HS-27A (cell line): ENCODE data around the gene ZNF574.
"Not testable (repeated sequence)": the region's sequence is repeated elsewhere in the genome, so short reads cannot be mapped to it uniquely, and the experiment has no call there.

Source experiments
- DNase-seq: peaks from one replicate; pipeline ENCODE4 v3.0.0-alpha.2; 2012; ENCODE audit warnings: low read depth, missing footprints

Gene ZNF574

DNA sequence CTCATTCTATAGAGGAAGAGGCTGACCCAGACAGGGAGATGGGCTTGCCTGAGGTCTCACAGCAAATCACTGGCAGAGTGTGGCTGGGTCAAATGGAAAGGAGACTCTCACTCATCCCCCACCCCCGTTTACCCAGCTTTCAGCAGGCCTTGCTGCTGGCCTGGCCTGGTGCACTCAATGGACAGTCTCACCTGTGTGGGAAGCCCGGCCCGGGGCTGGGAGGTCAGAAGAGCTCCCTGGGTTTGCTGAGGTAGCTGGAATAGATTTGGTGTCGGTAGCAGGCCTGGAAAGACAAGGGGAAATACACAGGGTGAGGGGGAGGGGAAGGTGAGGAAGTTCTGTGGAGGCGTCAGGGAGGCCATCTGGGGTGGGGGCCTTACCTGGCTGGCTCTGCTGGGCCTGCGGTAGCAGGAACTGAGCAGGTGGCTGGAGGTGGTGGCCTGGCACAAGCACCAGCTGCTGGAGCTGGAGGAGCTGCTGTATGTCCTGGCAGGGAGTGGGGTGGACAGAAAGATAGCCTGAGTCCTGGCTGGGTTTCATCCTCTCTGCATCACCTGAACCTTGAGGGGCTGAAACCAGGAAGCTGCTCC lies 23.5 kb downstream of the ZNF574 start:
- no peak for DNase-seq

DNA sequence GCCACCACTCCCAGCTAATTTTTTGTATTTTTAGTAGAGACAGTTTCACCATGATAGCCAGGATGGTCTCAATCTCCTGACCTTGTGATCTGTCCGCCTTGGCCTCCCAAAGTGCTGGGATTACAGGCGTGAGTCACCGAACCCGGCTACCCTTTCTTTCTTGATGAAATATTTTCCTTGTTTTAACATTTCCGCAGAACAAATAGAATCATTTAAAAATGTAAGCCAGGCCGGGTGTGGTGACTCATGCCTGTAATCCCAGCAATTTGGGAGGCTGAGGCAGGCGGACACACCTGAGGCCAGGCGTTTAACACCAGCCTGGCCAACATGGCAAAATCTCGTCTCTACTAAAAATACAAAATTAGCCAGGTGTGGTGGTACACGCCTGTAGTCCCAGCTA lies 24.3 kb downstream of the ZNF574 start:
- not testable (repeated sequence) for DNase-seq

DNA sequence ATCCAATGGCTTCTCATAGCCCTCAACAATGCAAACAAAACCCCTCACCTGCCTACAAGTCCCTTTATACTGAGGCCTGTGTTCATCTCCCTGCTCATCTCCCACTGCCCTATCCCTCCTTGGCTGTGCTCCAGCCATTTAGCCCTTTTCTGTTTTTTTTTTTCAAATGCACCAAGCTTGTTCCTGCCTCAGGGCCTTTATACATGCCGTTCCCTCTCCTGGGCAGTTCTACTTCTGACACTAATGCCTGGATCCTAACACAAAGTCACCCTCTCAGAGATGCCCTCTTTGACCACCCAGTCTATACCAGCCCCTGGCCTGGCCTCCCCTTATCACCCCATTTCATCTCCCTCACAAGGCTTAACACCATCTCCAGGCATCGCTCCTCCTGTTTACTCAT lies 26.9 kb downstream of the ZNF574 start:
- no peak for DNase-seq

DNA sequence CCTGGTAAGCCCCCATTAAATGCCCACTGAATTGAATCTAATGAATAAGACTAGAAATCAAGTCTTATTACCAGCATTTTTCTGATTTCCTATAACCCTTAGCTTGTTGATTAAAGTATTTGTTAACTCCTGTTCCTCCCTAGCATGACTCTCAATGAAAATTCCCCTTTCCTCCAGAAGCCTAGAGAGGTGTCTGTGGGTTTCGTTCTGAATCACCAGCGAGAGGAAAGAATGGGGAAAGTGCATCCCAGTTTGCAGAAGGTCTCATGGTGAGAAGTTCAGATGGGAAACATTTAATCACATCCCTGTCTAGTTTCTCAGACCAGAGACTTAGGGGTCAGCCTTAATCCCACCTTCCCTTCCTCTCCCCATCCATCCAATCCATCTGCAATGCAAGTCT lies 29.4 kb downstream of the ZNF574 start:
- no peak for DNase-seq

DNA sequence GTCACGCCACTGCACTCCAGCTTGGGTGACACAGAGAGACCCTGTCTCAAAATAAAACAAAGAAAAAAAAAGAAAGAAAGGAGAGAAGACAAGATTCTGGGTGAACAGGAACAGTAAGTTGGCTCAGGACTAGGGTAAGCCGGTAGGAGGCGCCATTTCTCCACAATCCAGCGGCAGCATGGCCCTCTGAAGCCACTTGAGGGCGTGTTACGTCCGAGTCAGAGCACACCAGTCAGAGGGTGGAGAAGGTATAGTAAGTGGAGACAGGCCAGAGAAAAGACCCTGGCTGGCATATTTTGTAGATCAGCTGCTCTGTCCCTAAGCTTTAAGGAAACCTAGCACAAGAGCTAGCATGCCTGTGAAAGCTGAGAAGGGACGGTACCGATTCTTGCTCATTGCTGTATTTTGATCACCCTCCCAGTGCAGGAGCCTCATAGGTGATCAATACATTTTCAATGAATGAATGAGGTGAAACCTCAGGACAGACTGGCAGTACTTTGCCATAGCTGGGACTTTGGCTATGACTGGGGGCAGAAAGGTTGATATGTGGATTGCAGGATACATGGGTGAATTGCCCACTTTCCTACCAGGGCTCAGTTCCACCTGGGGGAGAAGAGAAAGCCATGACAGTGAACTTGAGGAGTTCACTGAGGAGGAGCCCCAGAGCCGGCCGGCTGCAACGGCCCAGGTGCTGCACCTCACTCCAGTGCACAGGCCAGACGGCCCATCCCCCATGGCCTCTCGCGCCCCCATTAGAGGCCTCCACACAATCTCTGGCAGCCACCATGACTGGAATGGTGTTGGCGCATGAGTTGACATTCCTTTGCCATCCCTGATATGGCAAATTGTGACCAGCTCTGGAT lies 32.8 kb downstream of the ZNF574 start:
- peak; percentile 87 for DNase-seq

DNA sequence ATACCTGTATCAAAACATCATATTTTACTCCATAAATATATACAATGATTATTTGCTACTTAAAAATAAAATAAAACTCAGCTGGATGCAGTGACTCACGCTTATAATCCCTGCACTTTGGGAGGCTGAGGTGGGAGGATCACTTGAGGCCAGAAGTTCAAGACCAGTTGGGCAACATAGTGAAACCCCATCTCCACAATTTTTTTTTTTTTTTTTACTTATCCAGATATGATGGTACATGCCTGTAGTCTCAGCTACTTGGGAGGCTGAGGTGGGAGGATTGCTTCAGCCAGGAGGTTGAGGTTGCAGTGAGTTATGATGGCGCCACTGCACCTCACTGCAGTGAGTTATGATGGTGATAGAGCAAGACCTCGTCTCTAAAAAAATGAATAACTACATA lies 33.9 kb downstream of the ZNF574 start:
- no peak for DNase-seq

DNA sequence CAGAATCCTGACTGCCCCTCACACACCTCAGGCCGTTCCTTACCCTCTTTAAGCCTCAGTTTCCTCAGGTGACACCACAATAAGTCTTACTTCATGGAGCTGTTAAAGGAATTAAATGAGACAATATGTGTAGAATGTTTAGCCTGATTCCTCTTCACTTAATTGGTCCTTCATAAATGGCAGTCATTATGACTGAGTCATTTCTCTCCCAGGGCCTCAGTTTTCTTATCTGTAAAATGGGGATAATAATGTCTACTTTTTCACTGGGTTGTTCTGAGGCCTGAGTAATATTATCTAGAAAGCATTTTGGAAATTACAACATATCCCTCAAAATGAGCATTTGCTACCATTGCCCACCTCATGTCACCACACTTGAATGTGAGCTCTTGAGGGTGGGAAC lies 34.7 kb downstream of the ZNF574 start:
- no peak for DNase-seq

DNA sequence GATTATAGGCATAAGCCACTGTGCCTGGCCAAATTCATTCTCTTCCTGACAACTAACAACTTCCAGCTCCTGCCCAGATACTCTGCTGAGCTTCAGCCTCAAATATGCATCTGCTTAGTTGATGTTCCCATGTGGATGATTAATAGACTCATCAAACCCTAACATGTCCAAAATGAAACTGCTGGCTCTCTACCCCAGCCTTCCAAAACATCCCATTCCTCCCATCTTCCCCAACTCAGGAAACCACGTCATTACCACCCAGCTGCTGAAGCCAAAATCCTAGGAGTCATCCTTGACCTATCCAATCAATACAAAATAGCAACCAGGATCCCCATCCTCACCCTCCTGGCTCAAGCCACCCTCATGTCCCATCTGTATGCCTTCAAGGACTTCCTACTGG lies 35.4 kb downstream of the ZNF574 start:
- DNase-seq = peak; percentile 82

DNA sequence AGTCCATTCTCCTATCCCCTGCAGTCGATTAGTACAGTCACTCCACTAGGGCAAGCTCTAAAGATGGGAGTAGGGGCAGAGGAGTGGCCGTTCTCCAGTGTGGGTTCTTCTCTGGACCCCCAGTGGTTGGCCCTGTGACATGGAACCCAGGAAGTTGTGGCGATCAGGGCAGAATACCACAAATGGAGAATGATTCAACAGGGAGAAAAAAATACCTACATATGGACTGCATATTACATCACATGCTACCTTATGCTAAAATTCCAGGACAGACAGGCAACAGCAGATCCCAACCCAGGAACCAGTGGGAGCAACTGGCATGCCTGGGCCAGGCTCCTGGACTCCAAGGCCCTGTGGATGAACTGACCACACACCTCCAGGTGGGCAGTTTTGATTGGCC lies 35.8 kb downstream of the ZNF574 start:
- DNase-seq = no peak

DNA sequence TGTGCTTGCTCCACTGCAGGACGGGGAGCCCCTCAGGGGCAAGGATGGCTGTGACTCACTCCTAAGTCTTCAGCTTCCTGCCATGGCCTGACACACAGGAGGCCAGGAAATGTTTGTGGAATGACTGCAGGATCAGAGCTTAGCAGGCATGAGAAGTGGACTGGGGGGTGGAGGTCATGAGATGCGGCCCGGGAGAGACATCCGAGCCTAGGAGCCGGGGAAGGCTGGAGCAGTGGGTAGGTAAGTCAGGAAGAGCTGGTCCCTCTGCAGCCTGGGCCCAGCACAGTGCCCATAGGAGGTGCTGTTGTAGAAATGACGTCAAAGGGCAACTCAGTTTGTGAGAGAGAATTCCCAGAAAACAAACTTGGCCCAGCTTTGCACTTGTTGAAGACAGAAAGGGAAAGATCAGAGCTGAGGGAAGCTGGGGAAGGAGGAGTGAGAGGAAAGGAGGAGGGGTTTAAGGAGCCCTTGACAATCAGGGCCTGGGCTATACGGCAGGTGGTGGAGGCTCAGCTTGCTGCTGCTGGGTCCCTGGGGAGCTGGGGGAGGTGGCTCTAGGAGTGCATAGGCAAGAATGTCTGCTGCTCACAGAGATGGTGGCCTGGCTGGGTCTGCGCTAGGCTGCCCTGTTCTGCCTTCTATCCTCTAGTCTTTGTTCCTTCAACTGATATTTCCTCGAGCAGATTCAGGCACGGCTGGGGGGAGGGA lies 37.8 kb downstream of the ZNF574 start:
- peak; percentile 100 for DNase-seq

DNA sequence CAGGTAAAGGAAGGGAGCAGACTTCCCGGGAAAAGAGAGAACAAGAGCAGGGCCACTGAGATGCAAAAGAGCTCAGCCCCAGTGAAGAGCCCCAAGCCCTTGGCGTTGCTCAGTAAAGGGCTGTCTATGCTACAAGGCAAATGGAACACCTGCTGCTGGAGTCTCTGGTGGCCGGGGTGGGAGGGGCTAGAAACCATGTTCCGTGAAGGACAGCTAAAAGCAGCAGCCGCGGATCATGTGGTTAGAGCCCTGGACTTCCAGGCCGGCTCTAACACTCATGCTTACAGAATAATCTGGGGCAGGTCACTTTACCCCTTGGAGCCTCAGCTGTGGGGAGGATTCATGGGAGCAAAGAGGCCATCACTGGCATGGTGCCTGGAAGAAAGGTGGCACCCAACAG lies 38.4 kb downstream of the ZNF574 start:
- no peak for DNase-seq

DNA sequence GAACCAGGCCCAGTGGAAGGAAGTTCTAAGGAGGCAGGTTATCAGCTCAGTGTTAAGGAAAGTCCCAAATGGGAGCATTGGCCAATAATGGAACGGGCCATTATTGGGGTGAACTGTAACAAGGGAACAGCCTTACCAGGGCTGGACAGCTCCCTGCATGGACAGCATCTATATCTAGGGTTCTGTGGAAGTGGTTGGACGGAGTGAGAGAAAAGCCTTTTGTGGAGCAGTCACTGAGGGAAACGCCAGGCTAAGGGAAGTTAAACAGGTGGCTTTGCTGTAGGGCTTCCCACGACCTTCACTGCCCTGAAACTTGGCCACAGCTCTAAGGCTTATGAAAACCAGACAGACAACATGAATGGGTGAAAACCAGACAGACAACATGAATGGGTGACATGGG lies 39.3 kb downstream of the ZNF574 start:
- DNase-seq = no peak

DNA sequence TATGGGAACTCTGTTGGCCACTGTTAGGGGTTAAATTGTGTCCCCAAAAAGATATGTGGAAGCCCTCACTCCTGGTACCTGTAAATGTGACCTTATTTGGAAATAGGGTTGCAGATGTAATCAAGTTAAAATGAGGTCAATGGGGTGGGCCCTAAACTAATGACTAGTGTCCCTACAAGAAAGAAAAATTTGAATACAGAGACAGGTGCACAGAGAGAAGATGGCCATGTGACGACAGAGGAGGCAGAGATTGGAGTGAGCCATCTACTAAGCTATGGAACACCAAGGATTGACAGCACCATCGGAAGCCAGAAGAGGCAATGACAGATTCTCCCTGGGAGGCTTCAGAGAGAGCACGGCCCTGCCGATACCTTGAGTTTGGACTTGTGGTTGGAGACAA lies 39.7 kb downstream of the ZNF574 start:
- no peak for DNase-seq

DNA sequence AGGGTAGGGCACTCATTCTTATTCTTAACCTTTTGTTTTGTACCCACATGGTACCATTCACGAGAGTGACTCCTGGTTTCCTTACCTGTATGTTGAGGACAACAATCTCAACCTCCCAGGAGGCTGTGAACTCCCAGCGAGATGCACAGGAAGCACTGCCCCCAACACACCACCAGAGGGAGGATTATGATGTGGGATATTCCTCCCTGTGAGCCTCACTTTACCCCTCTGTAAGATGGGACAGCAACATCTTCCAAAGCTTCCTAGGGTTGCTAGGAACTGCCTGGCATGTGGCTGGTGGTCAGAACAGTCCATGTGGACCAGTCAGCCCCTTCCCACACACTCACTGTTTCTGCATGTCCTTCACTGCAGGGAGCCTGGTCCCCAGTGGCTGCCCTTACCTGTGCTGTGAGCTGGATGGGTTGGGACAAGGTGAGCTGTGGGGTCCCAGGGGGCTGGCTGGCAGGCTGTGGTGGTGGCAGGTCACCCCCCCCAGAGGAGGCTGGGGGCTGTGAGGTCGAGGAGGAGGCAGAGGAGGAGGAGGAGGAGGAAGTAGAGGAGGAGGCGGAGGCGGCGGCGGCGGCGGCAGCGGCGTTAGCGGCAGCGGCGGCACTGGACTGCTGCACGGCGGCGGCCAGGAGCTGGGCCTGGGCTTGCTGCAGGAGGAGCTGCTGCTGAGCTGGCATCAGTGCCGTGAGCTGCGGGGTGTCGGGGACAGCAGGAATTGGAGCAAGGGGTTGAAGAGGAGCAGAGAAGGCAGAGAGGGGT lies 40.5 kb downstream of the ZNF574 start:
- DNase-seq = no peak

DNA sequence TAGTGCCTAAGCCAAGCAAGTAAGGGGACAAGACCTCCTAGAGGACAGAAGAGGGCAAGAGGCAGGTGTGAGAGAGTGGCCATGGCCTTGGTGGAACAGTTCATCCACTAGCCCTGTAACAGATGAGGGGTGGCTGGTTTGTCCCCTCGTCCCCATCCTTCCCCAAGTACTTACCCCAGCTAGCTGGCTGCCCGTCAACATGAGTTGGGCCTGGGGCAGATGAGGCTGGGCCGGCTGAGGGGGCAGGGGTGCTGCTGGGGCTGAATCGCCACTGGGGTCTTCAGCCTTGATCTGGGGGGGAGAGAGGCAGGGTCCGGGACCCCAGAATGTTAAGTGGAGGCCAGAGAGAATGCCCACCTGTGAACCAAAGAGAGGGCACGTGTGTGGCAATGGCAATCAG lies 41.1 kb downstream of the ZNF574 start:
- DNase-seq = no peak

DNA sequence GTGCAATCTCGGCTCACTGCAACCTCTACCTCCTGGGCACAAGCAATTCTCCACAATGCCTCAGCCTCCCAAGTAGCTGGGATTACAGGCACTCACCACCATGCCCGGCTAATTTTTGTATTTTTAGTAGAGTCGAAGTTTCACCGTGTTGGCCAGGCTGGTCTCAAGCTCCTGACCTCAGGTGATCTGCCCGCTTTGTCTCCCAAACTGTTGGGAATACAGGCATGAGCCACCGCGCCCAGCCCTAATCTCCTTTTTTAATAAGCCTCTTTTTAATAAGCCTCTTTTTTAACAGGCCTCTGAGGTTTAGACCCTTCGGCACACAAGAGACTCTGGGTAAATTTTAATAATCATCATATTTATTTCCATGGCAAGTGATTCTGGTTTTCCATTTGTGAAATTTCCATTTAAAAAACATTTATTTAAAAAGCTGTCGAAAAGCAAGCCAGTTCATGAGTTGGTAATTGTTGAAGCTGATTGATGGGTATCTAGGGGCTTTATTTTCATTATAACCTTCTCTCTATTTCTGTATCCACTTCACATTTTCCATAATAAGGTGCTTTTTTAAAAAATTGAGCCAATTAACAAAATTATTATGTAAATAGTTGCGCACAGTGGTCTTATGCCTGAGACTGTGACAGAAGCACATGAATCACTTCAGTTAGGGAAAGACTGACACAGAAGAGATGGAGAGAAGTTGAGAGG lies 44.5 kb downstream of the ZNF574 start:
- no peak for DNase-seq

DNA sequence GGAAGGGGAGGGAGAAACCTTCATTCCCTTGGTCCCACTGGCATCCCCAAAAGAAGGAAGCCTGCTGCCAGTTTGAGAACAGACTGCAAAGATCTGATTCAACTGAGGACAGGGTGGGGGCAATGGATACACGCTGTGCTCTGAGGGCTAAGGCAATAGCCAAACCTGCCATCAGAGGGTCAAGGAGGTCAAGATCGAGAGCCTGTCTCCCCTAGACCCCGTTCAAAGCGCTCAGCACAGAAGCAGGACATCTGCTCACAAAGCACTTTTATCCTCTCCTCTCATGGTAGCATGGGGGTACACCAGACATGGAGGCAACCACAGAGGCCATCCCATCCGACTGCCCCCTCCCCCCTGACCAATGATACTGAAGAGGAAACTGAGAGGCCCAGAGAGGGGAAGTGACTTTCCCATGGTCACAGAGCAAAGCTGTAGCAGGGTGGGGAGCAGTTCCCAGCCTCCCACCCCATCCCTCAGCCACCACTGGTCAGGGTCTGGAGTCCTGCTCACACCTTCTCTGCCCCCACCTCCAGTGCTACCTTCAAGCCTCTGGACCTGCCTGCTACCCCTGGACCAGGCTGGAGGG lies 45.2 kb downstream of the ZNF574 start:
- DNase-seq = no peak

DNA sequence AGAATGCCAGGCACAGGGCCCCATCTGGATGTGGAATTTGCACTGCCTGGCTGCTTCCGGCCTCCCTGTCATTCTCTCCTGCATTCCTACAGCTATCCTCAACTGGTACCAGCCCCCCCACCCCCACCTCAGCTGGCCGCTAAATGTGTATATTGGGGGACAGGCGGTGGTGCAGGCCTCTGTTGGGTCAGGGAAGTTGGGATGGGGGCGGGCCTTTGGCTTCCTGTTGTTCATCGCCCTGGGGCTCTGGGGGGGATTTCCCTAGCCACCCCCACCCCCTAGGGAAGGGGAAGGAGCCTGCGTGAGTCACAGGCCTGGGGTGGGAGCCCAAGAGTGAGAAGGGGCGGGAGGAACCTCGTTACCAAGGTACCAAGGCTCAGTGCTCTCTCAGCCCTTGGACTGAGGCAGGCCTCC lies 45.7 kb downstream of the ZNF574 start:
- DNase-seq = peak; percentile 97

DNA sequence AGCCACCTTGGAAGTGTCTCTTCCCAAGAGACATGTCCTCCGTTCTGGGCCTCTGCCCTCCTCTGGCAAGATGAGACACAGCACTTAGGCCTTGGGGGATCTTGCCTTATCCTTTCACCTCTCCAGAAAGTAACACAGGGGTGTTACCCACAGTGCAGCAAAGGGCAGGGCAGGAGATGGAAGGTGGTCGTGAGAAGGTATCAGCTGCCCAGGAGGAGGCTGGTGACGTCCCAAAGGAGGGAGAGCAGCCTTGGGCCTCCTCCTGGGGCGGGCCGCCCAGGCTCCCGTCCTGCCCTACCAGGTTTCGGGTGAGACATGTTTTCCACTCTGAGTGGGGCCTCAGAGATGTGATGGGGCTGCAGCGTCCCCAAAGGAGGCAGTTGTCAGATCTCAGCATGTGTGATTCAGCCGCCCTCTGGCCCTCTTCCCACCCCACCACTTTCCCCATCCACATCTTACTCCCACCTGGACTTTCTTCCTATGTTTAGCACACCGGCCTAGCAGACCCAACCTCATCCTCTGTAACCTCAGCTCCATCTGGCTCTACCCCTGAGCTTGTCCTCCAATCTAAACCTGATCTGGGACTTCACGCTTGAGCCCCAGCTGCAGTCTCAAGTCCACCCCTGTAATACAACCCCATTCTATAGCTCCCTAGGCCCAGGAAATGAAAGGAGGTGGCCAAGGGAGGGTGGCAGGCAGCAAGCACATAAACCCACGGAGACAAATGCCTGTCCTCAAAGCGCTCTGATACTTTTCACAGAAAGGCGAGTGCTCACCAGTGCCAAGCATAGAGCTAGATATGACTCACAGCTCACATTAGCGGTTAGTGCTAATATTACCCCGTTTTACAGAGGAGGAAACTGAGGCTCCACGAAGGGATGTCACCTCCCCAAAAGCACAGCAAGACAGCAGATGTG lies 47.0 kb downstream of the ZNF574 start:
- no peak for DNase-seq

DNA sequence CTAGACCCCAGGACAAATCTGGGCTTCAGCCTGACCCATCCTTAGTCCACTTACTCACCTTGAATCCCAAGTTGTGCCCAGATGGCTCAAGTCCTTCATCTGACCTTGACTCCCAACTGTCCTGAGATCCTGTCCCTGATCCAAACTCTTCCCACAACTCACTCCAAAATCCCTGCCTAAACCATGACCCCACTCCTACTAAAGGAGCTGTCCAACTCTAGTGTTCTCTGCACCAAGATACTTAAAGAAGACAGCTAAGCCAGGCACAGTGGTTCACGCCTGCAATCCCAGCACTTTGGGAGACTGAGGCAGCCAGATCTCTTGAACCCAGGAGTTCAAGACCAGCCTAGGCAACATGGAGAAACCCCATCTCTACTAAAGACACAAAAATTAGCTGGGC lies 47.8 kb downstream of the ZNF574 start:
- no peak for DNase-seq
